NCI-H2107 treated with DMSO at 0.1 percent for 48 hours (cell line): ENCODE data around the gene NIPAL3.

Experiments used
- DNase-seq: peaks from one replicate; lab custom pipeline; 2025; ENCODE audit not compliant: unreplicated experiment; lab: John Stamatoyannopoulos, UW

Gene NIPAL3

DNA sequence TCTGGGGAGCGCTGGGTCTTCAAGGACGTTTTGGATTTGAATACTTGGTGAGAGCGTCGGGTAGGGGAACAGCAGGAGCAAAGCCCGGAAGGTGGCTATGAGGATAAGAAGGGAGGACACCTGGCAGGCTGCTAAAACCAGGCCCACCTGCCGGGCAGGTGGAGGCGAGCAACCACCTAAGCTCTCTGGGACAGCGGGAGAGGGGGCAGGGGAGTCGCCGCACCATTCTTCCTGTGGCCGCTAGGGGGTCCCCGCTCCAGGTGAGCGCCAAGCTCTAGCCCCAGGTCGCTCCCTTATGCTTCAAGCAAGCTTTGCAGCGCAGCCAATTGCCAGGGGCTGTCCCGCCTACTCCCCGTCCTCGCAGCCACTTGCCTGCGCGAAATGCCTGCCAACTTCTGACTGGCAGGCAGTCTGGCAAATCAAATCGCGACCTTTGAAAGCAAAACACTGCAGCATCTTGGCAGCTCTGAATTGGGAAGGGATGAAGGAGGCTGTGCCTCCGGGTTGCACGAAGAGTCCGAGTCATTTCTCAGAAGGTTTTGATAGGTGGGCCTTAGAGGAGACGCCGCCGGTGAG, at the start of gene NIPAL3:
TSS of gene NIPAL3 (plus strand) at position 469 of the 576 bp plus-strand sequence. CDS start 3,746 bp downstream, outside the sequence.
- peak; percentile 100 for DNase-seq

DNA sequence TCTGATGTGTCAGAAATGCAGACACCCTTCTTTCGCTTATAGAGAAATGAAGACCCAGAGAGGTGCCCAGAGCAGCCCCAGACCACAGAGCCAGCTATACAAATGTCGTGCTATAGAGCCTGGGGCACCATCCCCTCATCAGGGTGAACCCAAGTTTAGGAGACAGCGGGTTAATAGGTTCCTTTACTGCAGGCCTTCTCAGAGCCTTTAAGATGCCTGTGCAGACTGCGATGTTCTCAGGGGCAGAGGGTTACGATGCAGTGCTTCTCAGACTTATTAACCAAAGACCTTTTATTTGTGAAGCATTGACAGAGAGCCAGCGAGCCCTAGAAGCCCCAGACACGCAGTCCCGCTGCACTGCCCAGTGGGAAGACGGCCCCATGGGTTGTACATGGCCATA, 48.9 kb upstream of the NIPAL3 start:
- no peak for DNase-seq

DNA sequence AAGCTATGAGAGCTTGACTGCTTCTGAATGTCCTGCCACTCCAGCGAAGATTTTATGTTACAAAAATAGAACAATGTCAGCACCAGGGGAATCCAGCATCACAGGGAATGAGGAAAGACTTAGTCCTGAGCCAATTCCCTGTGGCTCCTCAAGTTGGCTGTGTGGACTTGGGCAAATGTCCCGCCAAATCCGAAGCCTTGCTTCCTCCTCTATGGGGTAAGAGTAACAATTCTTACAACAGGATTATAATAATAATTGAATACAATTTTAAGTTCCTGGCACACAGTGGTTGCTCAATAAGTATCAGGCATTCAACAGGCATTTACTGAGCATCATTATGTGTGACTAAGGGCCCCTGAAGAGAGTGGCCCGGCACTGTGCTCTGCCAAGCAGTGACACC, 46.4 kb upstream of the NIPAL3 start:
- no peak for DNase-seq

- no peak for DNase-seq
These were observed 45.8 kb upstream of the NIPAL3 start for GRCh38 chr1:24369801-24370200.

DNA sequence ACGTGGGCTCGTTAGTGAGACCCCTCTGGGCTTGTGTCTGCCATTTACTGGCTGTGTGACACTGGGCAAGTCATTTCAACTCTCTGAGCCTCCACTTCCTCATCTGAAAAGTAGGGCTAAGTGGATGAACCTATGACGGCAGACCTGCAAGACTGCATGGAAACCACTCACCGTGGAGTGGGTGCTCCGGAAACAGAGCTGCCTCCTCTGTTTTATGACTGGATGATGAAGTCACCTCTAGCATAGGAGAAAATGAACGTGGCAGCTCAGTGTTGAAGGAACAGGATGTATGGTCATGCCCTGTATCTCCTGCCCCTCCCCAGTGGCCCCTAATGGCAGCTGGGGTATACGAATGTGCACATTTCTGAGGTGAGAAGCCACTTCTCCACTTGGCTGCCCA, 42.6 kb upstream of the NIPAL3 start:
- DNase-seq, result no peak

DNA sequence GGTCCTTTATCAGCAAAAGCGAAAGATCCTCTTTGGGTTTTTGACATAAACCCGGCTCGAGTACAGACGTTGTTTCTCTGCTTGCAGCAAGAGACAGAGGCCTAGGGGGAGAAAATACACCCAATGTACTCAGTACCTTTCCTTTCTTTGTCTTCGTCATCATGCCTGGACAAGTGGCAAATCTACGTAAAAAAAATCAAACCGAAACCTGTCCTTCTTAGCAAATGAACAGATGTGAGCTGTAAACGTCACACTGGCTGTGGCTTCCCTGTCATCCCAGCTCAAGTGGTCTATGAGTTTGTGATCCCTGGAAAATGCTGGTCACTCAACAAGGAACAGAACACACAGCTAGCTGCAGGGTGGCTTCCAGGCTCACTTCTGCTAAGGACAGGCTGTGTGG, 41.9 kb upstream of the NIPAL3 start:
- DNase-seq, result no peak

DNA sequence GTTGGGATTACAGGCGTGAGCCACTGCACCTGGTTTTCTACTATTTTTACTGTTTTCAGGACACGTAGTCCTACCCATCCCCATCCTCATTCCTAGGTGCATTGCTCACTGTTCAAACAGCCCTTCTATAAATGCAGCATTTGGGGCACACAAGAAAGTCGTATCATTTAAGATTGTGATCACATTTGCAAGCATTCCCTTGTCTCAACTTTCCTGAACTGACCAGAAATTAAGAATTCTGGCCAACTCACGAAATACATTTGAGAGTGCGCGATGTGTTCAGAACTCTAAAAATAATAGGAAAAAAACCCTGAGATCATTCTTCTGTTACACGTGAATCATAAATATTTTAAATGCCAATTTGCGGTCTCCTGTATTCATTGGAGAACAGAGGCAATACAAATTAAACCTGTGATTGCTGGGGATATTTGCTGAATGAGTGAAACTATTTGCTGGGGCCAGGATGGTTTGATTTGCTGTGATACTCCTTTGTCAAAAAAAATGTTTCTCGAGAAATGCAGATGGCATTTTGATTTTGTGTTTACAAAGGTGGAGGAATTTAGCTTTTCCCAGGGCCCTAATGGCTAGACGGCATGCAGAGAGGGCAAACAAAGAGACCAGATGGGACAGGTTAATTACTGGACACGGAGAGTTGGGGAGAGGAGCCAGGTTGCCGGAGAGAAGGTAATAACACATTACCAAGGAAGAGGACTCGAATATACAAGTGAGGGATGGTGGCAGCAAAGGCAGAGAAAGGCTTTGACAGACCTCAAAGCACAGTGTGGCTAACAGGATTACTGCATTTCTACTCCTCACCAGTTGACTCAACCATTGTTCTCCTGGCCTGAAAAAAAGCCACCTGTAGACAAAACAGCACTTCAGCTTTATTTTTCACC, 40.5 kb upstream of the NIPAL3 start:
- peak; percentile 46 for DNase-seq

DNA sequence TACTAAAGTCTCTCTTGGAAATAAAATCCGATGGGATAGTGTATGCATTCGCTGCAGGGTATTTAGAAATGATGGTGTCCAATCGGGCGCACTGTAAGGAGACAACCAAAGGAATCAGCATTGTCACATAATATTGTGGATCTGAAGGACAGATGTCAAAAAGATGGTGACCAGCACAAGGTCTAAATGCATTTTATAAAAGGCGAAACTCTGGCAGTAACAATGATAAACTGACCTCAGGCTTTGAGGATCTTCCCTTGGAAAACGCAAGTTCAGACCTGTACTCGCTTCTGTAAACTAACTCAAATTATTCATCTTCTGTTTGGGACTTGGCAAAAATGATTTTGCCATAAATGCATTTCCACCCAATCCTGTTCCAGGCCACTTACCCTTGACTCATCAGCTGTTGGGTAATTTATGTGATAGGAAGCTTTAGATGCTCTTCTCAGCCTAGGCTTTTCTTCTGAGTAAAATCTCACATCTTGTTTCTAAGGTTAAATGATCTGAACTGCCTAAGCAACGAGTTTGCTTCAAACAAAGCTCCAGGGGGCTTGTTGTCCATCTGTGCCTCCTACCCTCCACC, 35.8 kb upstream of the NIPAL3 start:
- DNase-seq, result no peak

GRCh38 chr1:24380508-24380907, 35.1 kb upstream of the NIPAL3 start:
- DNase-seq, result no peak

- DNase-seq, result no peak
These were observed 34.3 kb upstream of the NIPAL3 start for GRCh38 chr1:24381256-24381655.

DNA sequence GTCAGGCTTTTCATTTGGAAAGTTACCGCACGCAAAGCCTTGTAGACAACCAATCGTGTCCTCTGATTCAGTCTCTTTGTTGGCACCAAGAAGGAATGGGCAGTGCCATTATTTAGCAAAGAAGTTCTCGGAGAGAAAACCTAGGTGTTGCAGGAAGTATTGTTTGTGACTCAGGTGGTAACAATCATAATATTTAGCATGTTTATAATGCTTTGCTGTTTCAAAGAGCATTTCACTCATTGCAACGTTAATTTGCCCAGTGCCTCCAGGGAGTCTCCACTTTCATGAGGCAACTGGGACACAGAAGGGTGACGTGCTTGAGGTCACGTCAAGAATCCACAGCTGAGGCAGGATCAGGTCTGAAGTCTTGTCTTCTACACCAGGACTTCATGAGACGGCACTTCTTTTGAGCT, 33.4 kb upstream of the NIPAL3 start:
- no peak for DNase-seq

- no peak for DNase-seq
These were observed 32.1 kb upstream of the NIPAL3 start for GRCh38 chr1:24383381-24383940.

DNA sequence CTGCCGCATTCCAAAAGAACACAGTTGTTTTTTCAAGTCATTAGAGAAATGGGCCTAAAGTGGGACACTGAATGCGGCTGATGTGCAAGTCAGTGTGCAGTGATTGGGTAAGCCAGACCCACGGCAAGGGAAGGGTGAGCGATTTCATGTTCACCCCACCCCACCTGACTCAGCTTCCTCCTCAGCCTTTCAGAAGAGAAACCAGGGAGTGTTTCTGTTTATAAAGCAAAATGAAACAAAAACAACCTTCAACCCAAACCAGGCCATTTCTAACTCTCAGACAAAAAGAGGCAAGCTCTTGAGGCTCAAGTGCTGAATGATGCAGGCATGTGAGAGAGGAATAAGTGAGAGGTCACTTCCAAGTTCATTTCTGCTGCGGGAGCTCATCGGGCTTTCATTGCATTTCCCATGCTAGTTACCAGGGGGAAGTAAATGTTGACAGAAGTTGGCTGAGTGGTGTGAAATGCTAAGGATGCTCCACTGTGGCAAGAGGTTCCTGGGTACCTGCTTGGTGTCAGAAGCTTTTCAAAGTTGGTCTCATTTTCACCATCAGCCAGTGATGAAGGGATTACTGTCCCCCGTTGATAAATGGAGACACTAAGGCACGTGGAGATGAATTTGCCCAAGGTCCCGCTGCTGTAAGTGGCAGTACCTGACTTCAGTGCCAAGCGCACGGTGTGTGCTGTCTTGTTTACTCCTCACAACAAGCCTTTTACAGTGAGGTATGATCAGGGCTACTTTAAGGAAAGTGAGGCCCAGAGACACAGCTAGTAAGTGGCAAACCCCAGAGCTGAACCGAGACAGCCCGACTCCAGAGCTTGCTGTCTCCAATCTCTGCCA, 31.1 kb upstream of the NIPAL3 start:
- DNase-seq, result no peak

- no peak for DNase-seq
These were observed 30.3 kb upstream of the NIPAL3 start for GRCh38 chr1:24385160-24385940.

DNA sequence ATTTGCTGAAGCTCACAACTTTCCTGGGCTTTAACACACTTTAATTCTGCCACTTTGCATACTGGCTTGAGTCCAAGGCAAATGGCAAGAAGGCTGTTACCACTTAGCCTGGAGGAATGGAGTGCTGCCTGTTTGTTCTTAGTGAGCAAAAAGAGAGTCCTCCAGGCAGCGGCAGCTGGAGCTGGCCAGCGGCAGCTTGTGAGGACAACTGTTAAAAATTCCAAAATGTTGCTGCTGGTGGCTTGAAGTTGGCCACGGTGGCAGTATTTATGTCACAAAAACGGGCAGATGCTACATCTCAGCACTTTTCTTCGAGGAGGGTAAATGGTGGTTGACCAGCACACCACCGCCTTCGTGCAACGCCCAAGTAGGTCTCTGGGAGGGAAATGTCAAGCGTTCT, 29.4 kb upstream of the NIPAL3 start:
- no peak for DNase-seq

GRCh38 chr1:24386931-24387330, 28.7 kb upstream of the NIPAL3 start:
- DNase-seq, result no peak

DNA sequence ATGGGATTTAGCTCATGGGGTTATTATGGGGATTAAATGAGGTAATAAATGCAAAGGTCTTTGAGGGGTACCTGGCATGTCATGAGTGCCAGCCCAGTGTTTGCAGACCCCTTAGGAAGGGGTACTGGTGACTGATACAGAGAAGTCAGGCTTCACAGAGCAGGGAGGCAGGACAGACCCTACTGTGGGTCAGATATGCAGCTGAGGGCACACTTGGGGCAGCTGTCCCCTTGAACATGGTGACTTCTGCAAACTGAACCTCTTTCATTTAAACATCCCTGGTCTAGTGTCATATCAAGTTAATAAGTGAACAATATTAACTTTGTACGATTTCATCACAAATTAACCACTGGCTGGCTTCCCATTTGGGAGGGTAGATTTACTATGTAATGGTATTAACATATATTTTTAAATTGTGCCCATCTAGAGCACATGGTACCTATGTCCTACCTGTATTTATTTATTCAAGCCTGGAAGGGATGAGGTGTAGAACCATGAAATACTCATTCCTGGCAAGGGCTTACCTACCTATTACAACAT, 27.9 kb upstream of the NIPAL3 start:
- DNase-seq, result no peak

DNA sequence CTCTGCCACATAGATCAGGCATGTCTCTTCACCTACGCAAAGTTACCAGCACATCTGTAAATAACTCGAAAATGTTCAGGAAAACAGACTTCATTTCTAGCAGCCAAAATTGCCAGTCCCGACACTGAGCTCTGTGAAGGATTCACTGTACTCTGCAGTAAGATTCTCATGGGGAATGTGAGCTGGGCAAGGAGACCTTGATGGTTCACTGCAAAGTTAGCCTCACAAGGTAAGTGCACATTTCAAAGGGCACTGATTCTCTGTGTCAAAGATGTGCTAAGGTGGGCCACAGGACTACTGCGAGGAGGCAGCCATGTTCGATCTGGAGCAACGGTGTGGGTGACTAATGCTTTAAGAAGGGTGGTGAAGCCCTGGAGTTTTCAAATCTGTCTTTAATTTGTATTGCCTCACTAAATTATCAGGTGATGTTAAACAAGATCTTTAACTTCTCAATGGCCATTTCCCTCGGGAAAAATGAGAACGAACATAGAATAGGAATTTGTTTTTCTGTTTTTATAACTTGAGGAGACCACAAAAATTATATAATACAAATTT, 27.2 kb upstream of the NIPAL3 start:
- no peak for DNase-seq

GRCh38 chr1:24389231-24389678, 26.3 kb upstream of the NIPAL3 start:
- DNase-seq, result no peak
